ENCODE measurements around the gene TRIM49D1.
"Not testable (repeated sequence)": the region's sequence is repeated elsewhere in the genome, so short reads cannot be mapped to it uniquely, and the experiment has no call there.

TRIM49D1 gene

DNA sequence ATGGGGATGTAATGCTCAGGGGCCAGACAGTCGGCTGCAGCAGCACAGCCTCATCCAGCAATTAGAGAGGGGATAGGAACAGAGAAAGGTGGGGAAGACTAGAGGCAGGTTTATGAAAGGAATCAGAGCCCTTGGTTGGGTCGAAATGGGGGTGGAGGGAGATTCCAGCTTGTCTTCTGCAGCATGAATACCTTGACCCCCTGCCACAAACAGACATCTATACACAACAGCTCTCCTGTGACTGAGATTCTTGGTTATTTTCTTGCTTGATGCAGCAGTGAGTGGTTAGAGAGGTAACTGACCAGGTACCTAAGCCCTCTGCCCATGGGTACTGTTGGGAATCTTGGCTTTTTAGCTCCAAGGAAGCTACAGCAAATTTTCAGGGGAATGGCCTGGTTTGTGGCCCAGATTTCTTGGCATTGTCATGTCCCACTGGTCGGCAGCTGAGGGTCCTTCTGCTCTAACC is at the start of gene TRIM49D1:
Gene TRIM49D1, minus strand, starts transcription at position 51 of the 466 bp plus-strand sequence. CDS start 4,535 bp downstream, outside the sequence.
- Mint-ChIP-seq H3K4me1 (ENCODE audit: low read depth) (no peaks in the 10 kb centered on the region), H3K27me3 (ENCODE audit: low read depth) (no peaks in the 10 kb centered on the region), H3K36me3 (ENCODE audit: low read depth) (no peaks in the 10 kb centered on the region), H3K9me3 (no peaks in the 10 kb centered on the region), H3K4me3 (no peak within 1 kb of the TSS), H3K27ac (no peak within 1 kb of the TSS)

DNA sequence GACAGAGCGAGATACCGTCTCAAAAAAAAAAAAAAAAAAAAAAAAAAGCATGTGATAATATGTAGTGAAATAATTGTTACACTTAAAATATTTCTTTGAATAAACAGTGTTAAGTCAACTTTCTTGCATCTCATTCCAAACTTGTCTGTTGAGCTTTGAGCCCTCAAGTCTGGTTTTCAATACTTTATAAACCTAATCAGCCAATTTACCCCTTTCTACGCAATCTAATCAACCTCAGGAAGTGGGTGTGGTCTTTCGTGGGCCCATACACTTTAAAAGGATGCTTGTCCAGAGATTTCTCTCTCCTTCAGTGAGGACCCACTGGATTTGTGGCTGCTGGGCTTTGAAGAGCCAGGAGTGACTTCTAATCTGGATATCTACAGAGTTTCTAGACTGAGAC is 43.7 kb upstream of the TRIM49D1 start, which contains the start of gene TRIM64:
Gene TRIM64, plus strand, starts transcription at position 301 of the 400 bp plus-strand sequence. CDS start 2,467 bp downstream, outside the sequence.
- not testable (repeated sequence) for H3K4me1 Mint-ChIP-seq (ENCODE audit: low read depth); H3K27me3 Mint-ChIP-seq (ENCODE audit: low read depth); H3K36me3 Mint-ChIP-seq (ENCODE audit: low read depth); H3K27ac Mint-ChIP-seq; H3K9me3 Mint-ChIP-seq; H3K4me3 Mint-ChIP-seq

GRCh38 chr11:89960833-89961232 is 38.8 kb upstream of the TRIM49D1 start:
- H3K4me3 Mint-ChIP-seq; H3K9me3 Mint-ChIP-seq; H3K27me3 Mint-ChIP-seq (ENCODE audit: low read depth); H3K36me3 Mint-ChIP-seq (ENCODE audit: low read depth); H3K4me1 Mint-ChIP-seq (ENCODE audit: low read depth); H3K27ac Mint-ChIP-seq: not testable (repeated sequence)

- not testable (repeated sequence) for H3K36me3 Mint-ChIP-seq (ENCODE audit: low read depth); H3K4me1 Mint-ChIP-seq (ENCODE audit: low read depth); H3K27ac Mint-ChIP-seq; H3K9me3 Mint-ChIP-seq; H3K4me3 Mint-ChIP-seq; H3K27me3 Mint-ChIP-seq (ENCODE audit: low read depth)
Measured at GRCh38 chr11:89923764-89924163, 1.7 kb upstream of the TRIM49D1 start, which contains the start of gene TRIM49D2. Gene TRIM49D2 (plus strand): TSS chr11:89924064. CDS start chr11:89926762, 2,698 bp downstream.

DNA sequence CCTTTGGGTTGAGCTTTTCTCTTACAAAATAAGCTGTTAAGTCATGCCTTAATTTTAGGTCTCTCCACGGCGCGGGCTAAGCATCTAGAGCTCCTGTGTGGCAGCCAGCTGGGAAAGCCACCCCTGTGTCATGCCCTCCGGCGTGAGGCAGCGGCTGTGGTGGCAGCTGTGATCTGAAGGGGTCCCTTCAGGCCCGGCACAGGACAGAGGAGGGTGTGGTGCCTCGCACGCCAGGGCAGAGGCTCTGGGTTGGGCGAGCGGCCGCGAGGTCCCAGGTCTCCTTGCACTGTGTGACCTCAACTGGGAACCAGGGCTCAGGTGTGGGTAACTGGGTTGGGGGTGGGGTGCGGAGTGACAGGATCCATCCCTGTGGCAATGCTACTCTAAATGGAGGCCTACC is 21.2 kb downstream of the TRIM49D1 start:
- H3K4me1 Mint-ChIP-seq (ENCODE audit: low read depth); H3K27me3 Mint-ChIP-seq (ENCODE audit: low read depth); H3K4me3 Mint-ChIP-seq; H3K36me3 Mint-ChIP-seq (ENCODE audit: low read depth); H3K27ac Mint-ChIP-seq; H3K9me3 Mint-ChIP-seq: not testable (repeated sequence)

DNA sequence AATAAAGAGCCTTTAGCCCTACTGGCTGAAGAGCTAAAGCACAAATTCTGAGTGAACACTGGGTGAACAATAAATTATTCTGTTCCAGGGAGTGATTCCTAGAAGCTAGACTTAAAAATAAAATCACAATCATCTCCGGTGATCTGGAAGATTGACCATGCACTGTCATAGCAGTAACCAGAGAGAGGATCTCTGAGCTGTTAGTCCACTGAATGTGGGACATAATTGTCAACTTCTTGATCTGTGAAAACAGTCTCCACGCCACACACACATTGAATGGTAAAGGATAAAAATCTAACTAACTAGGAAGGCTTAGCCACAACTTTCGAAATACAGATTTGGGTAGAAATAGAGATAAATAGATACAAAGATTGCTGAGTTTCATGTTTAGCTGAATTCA is 28.8 kb downstream of the TRIM49D1 start:
- not testable (repeated sequence) for H3K27me3 Mint-ChIP-seq (ENCODE audit: low read depth); H3K4me1 Mint-ChIP-seq (ENCODE audit: low read depth); H3K4me3 Mint-ChIP-seq; H3K9me3 Mint-ChIP-seq; H3K27ac Mint-ChIP-seq; H3K36me3 Mint-ChIP-seq (ENCODE audit: low read depth)

GRCh38 chr11:89877511-89877910 is 44.5 kb downstream of the TRIM49D1 start:
- not testable (repeated sequence) for H3K4me1 Mint-ChIP-seq (ENCODE audit: low read depth); H3K9me3 Mint-ChIP-seq; H3K27ac Mint-ChIP-seq; H3K27me3 Mint-ChIP-seq (ENCODE audit: low read depth); H3K4me3 Mint-ChIP-seq; H3K36me3 Mint-ChIP-seq (ENCODE audit: low read depth)

DNA sequence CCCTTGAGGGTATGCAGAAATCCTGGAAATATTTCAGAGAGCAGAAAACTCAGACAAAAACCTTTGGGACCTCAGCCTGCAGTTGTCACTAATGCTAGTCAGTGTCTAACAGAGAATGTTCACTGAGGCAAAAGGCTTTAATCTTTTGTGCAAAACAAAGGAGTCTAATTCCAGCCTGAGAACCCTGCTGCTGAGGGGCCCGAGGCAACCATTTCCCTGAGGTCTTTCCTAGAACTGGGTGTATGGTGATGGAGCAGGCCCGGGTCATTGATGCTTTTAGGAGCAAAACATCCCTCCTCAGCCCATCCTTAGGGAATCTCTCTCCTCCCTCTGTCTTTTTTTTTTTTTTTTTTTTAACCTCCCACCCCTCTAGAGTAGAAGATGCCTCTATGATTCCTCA is 49.5 kb downstream of the TRIM49D1 start:
- H3K36me3 Mint-ChIP-seq (ENCODE audit: low read depth); H3K9me3 Mint-ChIP-seq: not testable (repeated sequence)

GRCh38 chr11:89865223-89865622 is 56.8 kb downstream of the TRIM49D1 start:
- H3K36me3 Mint-ChIP-seq (ENCODE audit: low read depth); H3K4me1 Mint-ChIP-seq (ENCODE audit: low read depth); H3K9me3 Mint-ChIP-seq; H3K27me3 Mint-ChIP-seq (ENCODE audit: low read depth); H3K27ac Mint-ChIP-seq; H3K4me3 Mint-ChIP-seq: not testable (repeated sequence)

More for the DNA sequence above, 49.5 kb downstream of the TRIM49D1 start:
- not testable (repeated sequence) for H3K4me3 Mint-ChIP-seq; H3K4me1 Mint-ChIP-seq (ENCODE audit: low read depth); H3K27ac Mint-ChIP-seq; H3K27me3 Mint-ChIP-seq (ENCODE audit: low read depth)

DNA sequence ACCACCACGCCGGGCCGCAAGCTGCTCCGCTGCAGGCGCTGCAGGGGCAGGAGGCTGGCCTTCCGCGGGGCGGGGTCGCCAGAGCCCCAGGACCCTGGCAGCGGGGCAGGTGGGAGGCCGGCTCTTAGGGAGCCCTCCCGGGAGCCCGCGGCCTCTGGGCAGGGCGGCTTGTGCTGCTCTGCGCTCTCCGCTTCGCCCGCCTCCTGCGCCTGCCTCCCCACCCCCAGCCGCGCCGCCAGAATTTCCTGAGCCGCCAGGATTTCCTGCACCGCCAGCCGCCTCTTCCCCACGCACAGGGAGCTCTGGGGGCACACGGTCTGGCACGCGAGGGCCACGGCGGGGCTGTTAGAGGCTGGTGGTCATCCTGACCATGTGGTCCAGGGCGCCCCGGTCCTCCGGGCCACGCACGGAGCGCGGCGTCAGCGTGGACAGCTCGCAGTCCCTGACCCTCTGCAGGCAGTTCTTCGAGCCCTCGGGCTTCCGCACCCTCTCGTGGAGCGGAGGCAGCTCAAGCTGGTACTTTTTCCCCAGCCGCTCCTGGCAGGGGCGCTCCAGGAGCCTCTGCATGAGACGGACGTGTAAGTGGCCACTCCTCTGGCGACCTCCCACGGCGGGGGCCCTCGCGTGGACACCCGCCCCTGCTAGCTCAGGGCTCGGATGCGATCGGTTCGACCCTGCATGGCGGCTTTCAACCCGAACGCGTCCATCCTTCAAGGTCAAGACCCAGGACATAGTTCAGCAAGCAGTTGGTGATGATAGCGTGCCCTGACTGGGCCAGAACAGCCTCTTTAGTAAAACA is 57.9 kb downstream of the TRIM49D1 start:
- H3K27ac Mint-ChIP-seq; H3K4me1 Mint-ChIP-seq (ENCODE audit: low read depth); H3K36me3 Mint-ChIP-seq (ENCODE audit: low read depth); H3K4me3 Mint-ChIP-seq; H3K27me3 Mint-ChIP-seq (ENCODE audit: low read depth); H3K9me3 Mint-ChIP-seq: not testable (repeated sequence)

Data from T-helper 1 cell treated with Interleukin-12 subunit alpha and Interleukin-12 subunit beta and Interleukin-4 antibody, amounts not matched to agents 30 μg/mL and 1 μg/mL, for 36 hours (primary cell).